COLO829 (cell line): ENCODE measurements around the gene RFX1.

Experiments
- DNase-seq: peaks from one replicate; pipeline ENCODE4 v3.0.0; 2012; ENCODE audit warnings: low spot score

Gene RFX1

GRCh38 chr19:13995878-13996765, 10.0 kb downstream of the RFX1 start:
- DNase-seq = no peak

- no peak for DNase-seq
Measured at GRCh38 chr19:13995017-13995728, 10.9 kb downstream of the RFX1 start.

- DNase-seq = no peak
Measured at GRCh38 chr19:13993590-13994300, 12.4 kb downstream of the RFX1 start.

GRCh38 chr19:13992025-13992424, 14.1 kb downstream of the RFX1 start:
- DNase-seq = no peak

- no peak for DNase-seq
Measured at GRCh38 chr19:13990085-13990484, 16.0 kb downstream of the RFX1 start.

GRCh38 chr19:13989487-13989886, 16.6 kb downstream of the RFX1 start:
- no peak for DNase-seq

- DNase-seq = no peak
Measured at GRCh38 chr19:13987101-13987890, 18.8 kb downstream of the RFX1 start.

- DNase-seq = no peak
Measured at GRCh38 chr19:13986348-13986904, 19.7 kb downstream of the RFX1 start.

GRCh38 chr19:13985771-13986347, 20.3 kb downstream of the RFX1 start:
- DNase-seq = no peak

GRCh38 chr19:13984875-13985741, 21.0 kb downstream of the RFX1 start:
- no peak for DNase-seq

GRCh38 chr19:13984186-13984585, 21.9 kb downstream of the RFX1 start:
- no peak for DNase-seq

- DNase-seq = no peak
Measured at GRCh38 chr19:13983213-13983889, 22.8 kb downstream of the RFX1 start.

GRCh38 chr19:13982773-13983172, 23.3 kb downstream of the RFX1 start:
- DNase-seq = no peak

- no peak for DNase-seq
Measured at GRCh38 chr19:13981988-13982501, 24.1 kb downstream of the RFX1 start.

GRCh38 chr19:13981467-13981866, 24.7 kb downstream of the RFX1 start:
- no peak for DNase-seq

GRCh38 chr19:13981021-13981420, 25.1 kb downstream of the RFX1 start:
- DNase-seq = no peak

GRCh38 chr19:13980340-13980739, 25.8 kb downstream of the RFX1 start:
- DNase-seq = no peak

- no peak for DNase-seq
Measured at GRCh38 chr19:13979686-13980085, 26.4 kb downstream of the RFX1 start.

- no peak for DNase-seq
Measured at GRCh38 chr19:13979244-13979615, 26.9 kb downstream of the RFX1 start.
